ENCODE measurements around the gene DDX59.

Gene DDX59

GRCh38 chr1:200628223-200628881 is 41.4 kb downstream of the DDX59 start:
- DNase-seq = no peak

GRCh38 chr1:200627575-200628222 is 42.0 kb downstream of the DDX59 start:
- DNase-seq = no peak

GRCh38 chr1:200626853-200627534 is 42.7 kb downstream of the DDX59 start:
- no peak for DNase-seq

DNA sequence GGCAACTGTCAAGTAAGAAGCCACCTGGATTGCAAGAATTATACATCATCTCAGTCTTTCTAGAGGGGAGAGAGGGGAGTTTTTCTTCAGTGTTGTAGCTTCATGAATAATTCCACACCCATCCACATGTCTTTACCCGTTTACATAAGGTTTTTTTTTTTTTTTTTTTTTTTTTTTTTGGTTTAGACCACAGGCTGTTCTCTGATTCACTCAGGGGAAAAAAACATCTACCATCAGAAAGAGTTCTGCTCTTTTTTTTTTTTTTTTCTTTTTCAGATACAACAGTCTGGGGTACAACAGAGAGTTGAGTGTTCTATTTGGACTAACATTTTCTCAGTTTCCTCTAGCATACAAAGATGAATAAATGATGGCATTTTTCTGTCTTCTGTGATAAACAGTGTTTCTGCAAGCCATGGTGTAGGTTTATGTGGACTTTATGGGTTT is 44.3 kb downstream of the DDX59 start:
- DNase-seq = no peak

DNA sequence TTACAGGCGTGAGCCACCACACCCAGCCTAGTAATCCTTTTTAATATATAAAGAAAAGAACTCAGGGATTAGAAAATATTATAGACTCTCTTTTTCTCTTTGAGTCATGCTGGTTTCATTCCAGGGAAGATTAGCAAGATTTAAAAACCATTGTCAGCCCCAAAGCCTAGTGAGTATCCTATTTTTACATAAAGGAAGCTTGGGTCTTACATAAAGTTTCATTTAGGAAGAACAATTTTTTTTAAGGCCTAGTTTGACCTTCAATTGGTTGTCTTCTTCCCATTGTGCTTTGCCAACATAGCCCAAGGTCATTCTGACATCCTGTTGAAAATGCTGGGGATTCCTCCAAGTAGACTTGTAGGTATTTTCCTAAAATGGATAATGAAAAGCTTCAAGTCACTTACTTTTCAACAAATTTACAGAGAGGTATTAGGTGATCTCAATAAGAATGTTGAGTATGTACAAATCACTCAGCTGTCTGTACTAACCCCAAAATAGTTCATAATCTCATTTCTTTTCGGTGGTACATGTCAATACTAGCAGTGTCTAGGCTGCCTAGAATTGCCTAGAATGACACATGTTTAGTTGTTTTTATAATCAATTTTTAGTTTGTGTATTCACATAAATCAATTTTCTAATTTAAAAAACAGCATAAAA is 44.9 kb downstream of the DDX59 start:
- no peak for DNase-seq

DNA sequence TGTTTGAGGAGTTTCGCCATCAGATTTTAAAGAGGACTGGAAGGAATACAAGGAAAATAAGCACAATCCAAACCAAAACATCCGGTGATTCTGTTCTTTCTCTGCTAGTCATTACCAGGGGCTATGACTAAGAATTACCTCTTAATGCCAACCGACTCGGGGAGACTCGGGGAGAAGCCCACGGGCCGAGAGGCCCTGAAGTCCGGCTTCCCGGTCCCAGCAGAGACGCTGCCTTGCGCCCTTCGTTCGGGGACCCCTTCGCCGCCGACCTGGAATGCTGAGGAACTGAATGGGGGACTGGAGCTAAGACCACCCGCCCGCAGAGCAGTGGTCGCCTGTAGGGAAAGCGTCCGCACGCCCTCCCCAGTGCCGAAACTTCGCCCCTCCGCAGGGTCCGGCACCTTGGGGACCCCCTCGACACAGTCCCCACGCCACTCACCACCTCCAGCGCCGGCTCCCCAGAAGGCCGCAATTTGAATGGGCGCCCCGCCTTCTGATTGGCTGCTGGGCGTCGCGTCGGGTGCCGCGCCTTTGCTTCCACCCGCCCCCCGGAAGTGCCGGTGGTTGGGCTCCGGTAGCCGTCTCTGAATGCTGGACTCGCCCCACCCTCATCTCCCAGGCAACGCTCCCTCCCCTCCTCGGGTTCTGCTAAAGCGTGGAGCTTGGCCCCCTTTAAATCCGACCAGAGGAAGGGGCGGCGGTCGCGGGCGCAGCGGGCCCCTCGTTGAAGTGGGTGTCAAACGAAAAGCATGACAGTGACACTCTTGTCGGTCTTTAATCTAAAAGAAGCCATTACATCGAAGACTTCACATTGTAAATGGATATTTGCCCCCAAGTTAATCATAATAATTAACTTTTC is 49.2 kb downstream of the DDX59 start, which contains the start of gene KIF14:
KIF14 (minus strand) TSS at position 479 of the 859 bp plus-strand sequence. CDS start 2,028 bp downstream, outside the sequence.
- peak; percentile 80 for DNase-seq

DNA sequence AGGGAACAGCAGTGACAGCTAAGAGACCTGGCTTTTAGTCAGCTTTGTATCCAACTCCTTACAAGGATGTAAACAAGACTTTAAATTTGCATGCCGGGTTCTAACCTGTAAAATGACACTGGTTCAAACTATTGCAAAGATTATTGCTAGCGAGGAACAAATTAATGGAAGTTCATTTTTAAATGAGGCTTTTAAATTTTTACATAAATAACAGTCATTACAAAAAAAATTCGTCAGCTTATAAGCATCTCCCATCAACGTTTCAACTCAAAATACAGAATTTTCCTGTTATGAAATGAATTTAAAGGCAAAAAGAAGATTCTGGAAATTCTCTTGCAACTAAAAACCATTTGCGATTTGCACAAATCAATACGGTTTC is 49.8 kb downstream of the DDX59 start:
- DNase-seq = no peak

GRCh38 chr1:200610846-200611245 is 58.9 kb downstream of the DDX59 start:
- no peak for DNase-seq

DNA sequence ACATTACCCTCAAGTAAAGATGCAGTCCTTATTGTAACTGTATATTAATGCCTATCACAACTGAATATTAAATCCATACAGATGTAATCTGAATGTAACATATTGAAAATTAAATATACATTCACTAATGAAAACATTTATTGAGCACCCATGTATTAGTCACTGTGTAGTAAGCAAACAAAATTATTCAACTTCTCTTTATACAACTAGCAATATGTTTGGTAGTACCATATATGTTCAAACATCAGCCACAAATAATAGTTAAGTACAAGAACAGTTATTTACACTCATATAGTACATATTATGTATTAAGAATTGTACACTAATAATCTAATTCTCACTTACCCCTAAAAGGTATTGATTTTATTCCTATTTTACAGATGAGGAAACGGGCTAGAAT is 67.1 kb downstream of the DDX59 start:
- no peak for DNase-seq
